Right renal cortex interstitium (tissue), 3 donors: ENCODE results near the gene FCN3. TPM values are rescaled to one million over a fixed set of nuclear protein-coding genes. Genes with fewer than 3 reads are reported as not detected.
A peak's percentile ranks its signal among the peaks of the same experiment; 100 is the strongest.

Experiments used
- DNase-seq, 3 donors: peaks; one replicate each; pipeline ENCODE4 v3.0.0-alpha.2; 2013; ENCODE audit warnings: low read depth in 3 of 3, low spot score in 2 of 3
- polyA plus RNA-seq, 3 donors: library from polyadenylated mRNA; unstranded; fragments of 120-200 nt; gene quantifications; one replicate each; pipeline ENCODE4 v1.2.1, GENCODE V29; 2013; ENCODE audit not compliant: insufficient read length in 3 of 3

Gene FCN3
- polyA plus RNA-seq, 3 donors = 1.6 to 2.5 (median 1.9) TPM

GRCh38 chr1:27345272-27345671 is 29.4 kb downstream of the FCN3 start:
- no peak for DNase-seq

GRCh38 chr1:27343639-27344025 is 31.0 kb downstream of the FCN3 start:
- DNase-seq = no peak

DNA sequence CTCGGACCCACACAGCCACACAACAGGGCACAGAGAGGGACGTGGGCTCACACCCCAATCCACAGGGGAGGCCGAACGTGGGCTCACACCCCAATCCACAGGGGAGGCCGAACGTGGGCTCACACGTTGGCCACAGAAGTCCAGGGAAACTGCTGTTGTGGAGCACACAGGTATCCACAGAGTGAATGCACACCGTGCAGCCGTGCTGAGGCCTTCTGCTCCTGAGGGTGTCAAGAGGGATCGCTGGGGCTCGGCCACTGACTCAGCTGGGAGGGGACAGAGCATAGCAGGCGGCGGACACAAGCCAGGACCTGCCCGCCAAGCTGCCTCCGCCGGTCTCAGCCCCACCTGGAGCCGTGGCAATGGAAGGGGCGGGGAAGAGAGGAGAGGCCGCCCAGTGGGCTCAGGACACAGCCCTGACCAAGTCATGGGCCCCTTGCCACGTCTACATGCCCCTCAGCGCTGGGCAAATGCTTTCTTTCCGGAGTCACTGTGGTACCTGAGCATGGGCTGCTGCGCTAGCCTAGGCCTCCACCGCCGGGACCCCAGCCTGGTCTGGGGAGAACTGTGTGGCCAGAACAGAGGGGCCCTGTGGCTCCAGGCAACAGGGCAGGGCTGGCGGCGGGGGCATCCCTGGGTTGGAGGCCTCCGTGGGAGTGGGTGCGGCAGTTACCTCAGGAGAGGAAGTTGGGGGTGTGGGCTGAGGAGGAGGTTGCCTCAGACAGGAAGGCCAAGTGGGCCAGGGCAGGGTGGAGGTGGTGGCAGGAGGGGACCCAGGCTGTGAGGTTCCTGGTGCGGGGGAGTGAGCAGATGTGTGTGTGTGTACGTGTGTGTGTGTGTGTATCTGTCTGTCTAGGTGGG is 31.6 kb downstream of the FCN3 start:
- DNase-seq = no peak

DNA sequence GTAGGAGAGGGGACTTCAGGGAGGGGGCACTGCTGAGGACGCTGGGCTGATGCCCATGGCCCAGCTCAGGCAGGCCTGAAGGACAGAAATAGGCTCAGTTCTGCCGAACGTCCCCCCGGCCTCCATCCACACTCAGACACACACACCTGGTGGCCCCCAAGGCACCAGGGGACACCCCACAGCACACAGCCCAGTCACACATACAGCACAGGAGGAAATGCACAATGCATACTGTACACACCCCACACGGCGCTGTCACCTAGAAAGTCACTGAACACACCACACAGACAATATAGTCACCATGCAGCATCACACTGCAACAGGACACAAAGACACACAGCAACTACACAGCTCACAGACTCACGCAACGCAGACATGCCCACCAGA is 32.2 kb downstream of the FCN3 start:
- no peak for DNase-seq

GRCh38 chr1:27341525-27342252 is 32.9 kb downstream of the FCN3 start, which contains the start of gene SYTL1:
SYTL1 (plus strand) TSS chr1:27342022; CDS start chr1:27345335, 3,313 bp downstream.
- no peak for DNase-seq

DNA sequence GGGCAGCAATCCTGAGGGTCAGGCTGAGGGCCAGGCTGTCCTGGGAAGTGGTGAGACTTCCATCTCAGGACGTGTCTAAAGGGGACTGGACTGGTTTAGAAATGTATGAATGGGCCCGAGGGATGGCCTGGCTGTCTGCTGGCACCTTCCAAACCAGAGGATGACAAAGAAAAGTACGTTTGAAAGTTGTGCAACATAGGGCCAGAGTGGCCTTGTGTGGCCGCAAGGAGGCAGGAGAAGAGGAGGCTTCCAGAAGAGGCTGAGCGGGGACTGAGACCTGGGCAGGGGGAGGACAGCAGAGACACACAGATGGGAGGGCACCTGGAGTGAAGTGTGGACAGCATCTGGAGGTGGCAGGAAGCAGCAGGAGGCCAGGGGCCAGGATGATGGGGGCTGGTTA is 35.4 kb downstream of the FCN3 start:
- DNase-seq = no peak

GRCh38 chr1:27338751-27339150 is 35.9 kb downstream of the FCN3 start:
- DNase-seq = no peak

DNA sequence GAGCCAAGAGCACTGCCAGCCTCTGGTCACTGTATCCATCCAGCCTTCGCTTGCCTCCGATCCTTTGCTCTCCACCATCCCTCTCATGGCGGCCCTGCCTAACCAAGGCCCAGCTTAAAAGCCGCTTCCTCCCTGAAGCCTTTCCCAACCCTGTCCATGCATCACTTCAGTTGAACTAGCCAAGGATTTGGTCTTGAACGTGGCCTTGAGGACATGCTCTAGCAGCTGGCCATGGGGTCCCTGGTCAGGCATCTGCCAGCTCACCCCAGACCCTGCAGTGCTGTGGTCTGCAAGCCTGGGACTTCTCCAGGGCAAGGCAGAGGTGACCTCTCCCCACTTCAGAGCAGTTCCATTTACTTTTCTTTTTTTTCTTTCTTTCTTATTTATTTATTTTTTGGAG is 37.9 kb downstream of the FCN3 start:
- no peak for DNase-seq

- no peak for DNase-seq
These were observed 38.9 kb downstream of the FCN3 start for GRCh38 chr1:27335506-27336422.

GRCh38 chr1:27333717-27334279 is 40.8 kb downstream of the FCN3 start:
- DNase-seq = no peak

DNA sequence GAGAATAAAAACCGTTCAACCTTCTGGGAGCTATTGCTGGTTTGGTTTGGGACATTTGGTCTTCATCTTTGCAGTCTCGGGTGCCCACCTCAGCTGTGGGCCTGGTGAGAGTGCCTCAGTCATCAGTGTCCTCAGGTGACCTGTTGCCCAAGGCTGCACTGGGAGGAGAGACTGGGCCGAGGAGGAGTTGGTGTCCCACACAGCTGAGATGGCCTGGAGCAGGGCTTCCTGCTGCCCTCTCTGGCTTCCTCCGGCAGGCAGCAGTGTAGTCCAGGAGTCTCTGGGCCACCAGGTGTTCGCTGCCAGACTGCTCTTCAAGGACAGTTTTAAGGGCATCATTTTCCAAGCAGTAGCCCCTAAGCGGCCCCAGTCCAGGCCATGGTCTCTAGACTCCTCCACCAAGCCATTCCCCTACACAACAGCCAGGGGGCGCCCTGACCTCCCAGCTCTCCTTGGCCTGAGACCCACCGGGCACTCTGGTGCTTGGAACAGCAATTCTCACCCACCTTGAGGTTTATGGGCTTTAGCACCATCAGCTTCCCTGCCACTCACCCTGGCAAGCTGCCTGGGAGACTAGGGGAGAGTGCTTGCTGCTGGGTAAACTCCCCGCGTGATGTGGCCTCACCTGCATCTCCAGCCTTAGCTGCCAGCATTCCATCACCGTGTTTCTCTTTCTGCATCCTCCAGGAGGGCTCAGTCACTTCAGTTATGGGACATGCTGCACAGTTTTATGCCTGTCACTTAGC is 41.9 kb downstream of the FCN3 start:
- no peak for DNase-seq

GRCh38 chr1:27331922-27332321 is 42.7 kb downstream of the FCN3 start:
- DNase-seq = no peak

GRCh38 chr1:27331426-27331825 is 43.2 kb downstream of the FCN3 start:
- no peak for DNase-seq

DNA sequence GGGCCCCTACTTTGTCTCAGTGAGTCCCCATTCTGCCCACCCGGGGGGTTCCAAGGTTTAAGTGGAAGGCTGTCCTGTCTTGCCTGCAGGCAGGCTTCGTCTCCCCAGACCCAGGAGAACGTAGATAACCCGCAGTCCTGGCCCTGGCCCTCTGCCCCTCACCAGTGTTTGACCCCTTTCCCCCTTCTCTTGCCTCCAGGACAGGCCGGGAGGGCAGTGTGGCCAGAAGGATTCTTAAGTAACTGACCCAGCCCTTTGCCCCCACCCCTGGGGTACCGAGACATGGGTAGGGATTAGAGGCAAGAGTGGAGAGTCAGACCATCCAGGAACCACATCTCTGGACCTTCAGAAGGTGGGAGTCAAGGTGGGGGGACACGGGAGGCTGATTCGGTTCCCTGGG is 43.8 kb downstream of the FCN3 start:
- no peak for DNase-seq

DNA sequence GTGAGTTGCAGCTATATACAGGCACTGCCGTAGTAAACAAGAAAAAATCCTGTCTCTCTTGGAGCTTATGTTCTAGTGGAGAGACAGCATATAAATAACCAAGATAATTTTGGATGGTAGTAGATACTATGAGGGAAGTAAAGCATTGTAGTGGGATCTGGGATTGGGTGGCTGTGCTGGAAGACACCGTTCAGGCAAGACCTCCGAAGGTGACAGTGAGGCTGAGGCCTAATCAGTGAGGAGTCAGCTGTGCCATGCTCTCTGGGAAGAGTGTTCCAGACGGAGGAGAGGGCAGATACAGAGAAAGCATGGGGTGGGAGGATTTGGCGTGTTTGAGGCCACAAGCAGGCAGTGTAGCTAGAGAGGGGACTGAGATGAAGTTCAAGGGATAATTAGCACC is 46.7 kb downstream of the FCN3 start:
- DNase-seq = no peak

GRCh38 chr1:27325286-27325685 is 49.3 kb downstream of the FCN3 start:
- DNase-seq = no peak

GRCh38 chr1:27322569-27323240 is 51.9 kb downstream of the FCN3 start:
- DNase-seq = no peak

- peak; percentile 75 to 94 (median 88) for DNase-seq
These were observed 52.6 kb downstream of the FCN3 start, which contains the start of gene TMEM222 for GRCh38 chr1:27321813-27322568. TMEM222 (plus strand) TSS chr1:27322163; CDS start chr1:27322198, 35 bp downstream.
